Activated CD4-positive, alpha-beta T cell treated with anti-CD3 and anti-CD28 coated beads, Interleukin-2, amount 10 ng/mL, durations not matched to agents 24 days and 14 days (primary cell): Measurements from ENCODE around the gene GBA2. TPM values are rescaled to one million over a fixed set of nuclear protein-coding genes. Genes with fewer than 3 reads are reported as not detected.

ENCODE experiments used
- DNase-seq: peaks from one replicate; pipeline ENCODE4 v3.0.0; 2022
- H3K27ac Mint-ChIP-seq: one replicate; pipeline ENCODE4 v1.8.0; 2022; ENCODE audit warnings: mild to moderate bottlenecking, mixed read lengths
- H3K27me3 Mint-ChIP-seq: one replicate; pipeline ENCODE4 v1.8.0; 2022; ENCODE audit warnings: mixed read lengths
- H3K36me3 Mint-ChIP-seq: one replicate; pipeline ENCODE4 v1.8.0; 2022; ENCODE audit warnings: low read depth, mild to moderate bottlenecking, mixed read lengths
- H3K4me1 Mint-ChIP-seq: one replicate; pipeline ENCODE4 v1.8.0; 2021; ENCODE audit warnings: mixed read lengths
- H3K4me3 Mint-ChIP-seq: one replicate; pipeline ENCODE4 v1.8.0; 2022; ENCODE audit warnings: mild to moderate bottlenecking, moderate library complexity, mixed read lengths
- H3K9me3 Mint-ChIP-seq: one replicate; pipeline ENCODE4 v1.8.0; 2021; ENCODE audit warnings: mixed read lengths
- intact Hi-C: fragments of 100-400 bp; cut with micrococcal nuclease; formaldehyde crosslinking; loops from one replicate; pipeline ENCODE4 v1.15.1; 2023
- total RNA-seq: library from RNA; stranded (reverse); gene quantifications from 2 replicates; pipeline ENCODE4 v1.2.3, GENCODE V29; 2022

The GBA2 gene
- total RNA-seq, 1 donor from 2014 or later: 46.7 TPM

- no peaks in the 10 kb centered on the region for H3K9me3 Mint-ChIP-seq
- intact Hi-C loops: no loop called here
- no peak for DNase-seq
- H3K4me3 Mint-ChIP-seq: no peak overlapping the region
- no peaks in the 10 kb centered on the region for H3K27me3 Mint-ChIP-seq
- peaks cover 23% of the 10 kb centered on the region for H3K4me1 Mint-ChIP-seq
- no peak overlapping the region for H3K27ac Mint-ChIP-seq
- H3K36me3 Mint-ChIP-seq: peaks cover 51% of the 10 kb centered on the region
Measured at GRCh38 chr9:35740243-35740642, 8.8 kb downstream of the GBA2 start.

GRCh38 chr9:35738924-35739323, 10.1 kb downstream of the GBA2 start:
- H3K27me3 Mint-ChIP-seq: no peaks in the 10 kb centered on the region
- intact Hi-C loops: no loop called here
- H3K36me3 Mint-ChIP-seq: peaks cover 52% of the 10 kb centered on the region
- DNase-seq: no peak
- H3K9me3 Mint-ChIP-seq: no peaks in the 10 kb centered on the region
- no peak overlapping the region for H3K27ac Mint-ChIP-seq
- peaks cover 26% of the 10 kb centered on the region for H3K4me1 Mint-ChIP-seq
- H3K4me3 Mint-ChIP-seq: no peak overlapping the region

- intact Hi-C loops: no loop called here
- Mint-ChIP-seq H3K27ac (no peak overlapping the region), H3K9me3 (no peaks in the 10 kb centered on the region), H3K36me3 (peaks cover 47% of the 10 kb centered on the region), H3K27me3 (no peaks in the 10 kb centered on the region), H3K4me3 (no peak overlapping the region), H3K4me1 (peaks cover 26% of the 10 kb centered on the region)
- no peak for DNase-seq
Measured at GRCh38 chr9:35738186-35738585, 10.8 kb downstream of the GBA2 start.

GRCh38 chr9:35737143-35737542, 11.9 kb downstream of the GBA2 start:
- Mint-ChIP-seq H3K4me3 (no peak overlapping the region), H3K36me3 (peaks cover 42% of the 10 kb centered on the region), H3K9me3 (no peaks in the 10 kb centered on the region), H3K27ac (no peak overlapping the region), H3K27me3 (no peaks in the 10 kb centered on the region), H3K4me1 (peaks cover 25% of the 10 kb centered on the region)
- DNase-seq: no peak
- intact Hi-C loops: no loop called here

GRCh38 chr9:35736201-35736633, 12.8 kb downstream of the GBA2 start:
- Mint-ChIP-seq H3K36me3 (peaks cover 38% of the 10 kb centered on the region), H3K4me3 (no peak overlapping the region), H3K27me3 (no peaks in the 10 kb centered on the region), H3K27ac (no peak overlapping the region), H3K9me3 (no peaks in the 10 kb centered on the region), H3K4me1 (peaks cover 20% of the 10 kb centered on the region)
- DNase-seq: peak; percentile 92
- intact Hi-C loops: loop anchor here (1.0 kb wide), 2 partner anchors 20 to 145 kb away; no protein-coding TSS in a partner anchor

GRCh38 chr9:35734096-35734495, 14.9 kb downstream of the GBA2 start:
- Mint-ChIP-seq H3K4me3 (peak overlapping the region; percentile 36), H3K36me3 (peaks cover 33% of the 10 kb centered on the region), H3K27me3 (no peaks in the 10 kb centered on the region), H3K9me3 (no peaks in the 10 kb centered on the region), H3K27ac (peak overlapping the region; percentile 18), H3K4me1 (peaks cover 22% of the 10 kb centered on the region)
- DNase-seq: no peak
- intact Hi-C loops: loop anchor here (5.0 kb wide), 1 partner anchor 622 kb away; no protein-coding TSS in a partner anchor

GRCh38 chr9:35732800-35733541, 16.1 kb downstream of the GBA2 start:
- peak; percentile 74 for DNase-seq
- intact Hi-C loops: loop anchor here (1.0 to 5.0 kb wide), 7 partner anchors 15 to 621 kb away; partner anchors contain the start of genes CCDC107, HINT2 and RMRP
- H3K4me3 Mint-ChIP-seq: no peak overlapping the region
- peak overlapping the region; percentile 92 for H3K27ac Mint-ChIP-seq
- H3K9me3 Mint-ChIP-seq: no peaks in the 10 kb centered on the region
- peaks cover 23% of the 10 kb centered on the region for H3K36me3 Mint-ChIP-seq
- H3K27me3 Mint-ChIP-seq: no peaks in the 10 kb centered on the region
- peaks cover 22% of the 10 kb centered on the region for H3K4me1 Mint-ChIP-seq

- intact Hi-C loops: loop anchor here (1.0 to 5.0 kb wide), 7 partner anchors 16 to 620 kb away; partner anchors contain the start of genes CCDC107, HINT2 and RMRP
- Mint-ChIP-seq H3K4me3 (no peak within 1 kb of the TSS), H3K27ac (peak within 1 kb of the TSS; percentile 92), H3K27me3 (no peaks in the 10 kb centered on the region), H3K4me1 (peaks cover 22% of the 10 kb centered on the region), H3K9me3 (no peaks in the 10 kb centered on the region), H3K36me3 (peaks cover 16% of the 10 kb centered on the region)
- DNase-seq: peak; percentile 99
Measured at GRCh38 chr9:35732185-35732799, 16.7 kb downstream of the GBA2 start, which contains the start of the genes CREB3 and TLN1. TSS of gene CREB3 (plus strand) at chr9:35732666. CDS start at chr9:35732773, 107 bp downstream. TSS of gene TLN1 (minus strand) at chr9:35732195. CDS start at chr9:35725694, 6,501 bp downstream.

GRCh38 chr9:35731415-35732184, 17.4 kb downstream of the GBA2 start:
- no peak for DNase-seq
- Mint-ChIP-seq H3K36me3 (peaks cover 20% of the 10 kb centered on the region), H3K4me1 (peaks cover 22% of the 10 kb centered on the region), H3K27ac (peak overlapping the region; percentile 92), H3K9me3 (no peaks in the 10 kb centered on the region), H3K4me3 (no peak overlapping the region), H3K27me3 (no peaks in the 10 kb centered on the region)
- intact Hi-C loops: loop anchor here (1.0 to 5.0 kb wide), 7 partner anchors 17 to 619 kb away; partner anchors contain the start of genes CCDC107, HINT2 and RMRP

- Mint-ChIP-seq H3K9me3 (no peaks in the 10 kb centered on the region), H3K27ac (peak overlapping the region; percentile 60), H3K4me3 (no peak overlapping the region), H3K36me3 (peaks cover 22% of the 10 kb centered on the region), H3K4me1 (peaks cover 22% of the 10 kb centered on the region), H3K27me3 (no peaks in the 10 kb centered on the region)
- no peak for DNase-seq
- intact Hi-C loops: loop anchor here (5.0 kb wide), 1 partner anchor 618 kb away; no protein-coding TSS in a partner anchor
Measured at GRCh38 chr9:35730486-35730854, 18.6 kb downstream of the GBA2 start.

GRCh38 chr9:35729700-35730485, 19.1 kb downstream of the GBA2 start:
- intact Hi-C loops: loop anchor here (2.0 to 5.0 kb wide), 2 partner anchors 33 to 618 kb away; no protein-coding TSS in a partner anchor
- no peak overlapping the region for H3K4me3 Mint-ChIP-seq
- H3K27ac Mint-ChIP-seq: peak overlapping the region; percentile 60
- peaks cover 18% of the 10 kb centered on the region for H3K36me3 Mint-ChIP-seq
- no peaks in the 10 kb centered on the region for H3K9me3 Mint-ChIP-seq
- H3K27me3 Mint-ChIP-seq: no peaks in the 10 kb centered on the region
- peaks cover 20% of the 10 kb centered on the region for H3K4me1 Mint-ChIP-seq
- peak; percentile 78 for DNase-seq

GRCh38 chr9:35729101-35729500, 19.9 kb downstream of the GBA2 start:
- H3K27me3 Mint-ChIP-seq: no peaks in the 10 kb centered on the region
- no peak overlapping the region for H3K27ac Mint-ChIP-seq
- intact Hi-C loops: loop anchor here (2.0 kb wide), 1 partner anchor 32 kb away; no protein-coding TSS in a partner anchor
- H3K36me3 Mint-ChIP-seq: peaks cover 23% of the 10 kb centered on the region
- DNase-seq: peak; percentile 63
- no peaks in the 10 kb centered on the region for H3K9me3 Mint-ChIP-seq
- H3K4me3 Mint-ChIP-seq: no peak overlapping the region
- peaks cover 19% of the 10 kb centered on the region for H3K4me1 Mint-ChIP-seq
